Spleen (tissue), 7 donors: ENCODE results near the gene IPMK.

ENCODE experiments used
- POLR2A ChIP-seq, 3 donors: fragments of 450-650 bp; IDR thresholded peaks; one replicate each; pipeline ENCODE4 v1.5.1; 2017; ENCODE audit warnings: antibody characterized with exemption in 3 of 3, mild to moderate bottlenecking in 1 of 3
- POLR2AphosphoS5 ChIP-seq, 3 donors: sonication (generic); formaldehyde crosslinking; IDR thresholded peaks; one replicate each; pipeline ENCODE4 v1.5.1; 2017; ENCODE audit warnings: antibody characterized with exemption in 3 of 3
- TF ChIP-seq, protein P1 (sequence below), 11 experiments: fragments of 200-600 bp in 7 of 11; fragments of 450-650 bp in 4 of 11; sonication (generic) in 4 of 11; IDR thresholded peaks in 8 of 11; conservative IDR thresholded peaks in 3 of 11; 1 replicate in 7 of 11; 2 replicates in 4 of 11; pipeline versions ENCODE4 v1.4.0 to v1.8.0; 2016 to 2021; ENCODE audit warnings: antibody characterized with exemption in 11 of 11, inconsistent platforms in 4 of 11, mild to moderate bottlenecking in 1 of 11
- donor health status: DM: no; HTN: no; CAD: no; lungs with moderate emphysema.
- donor health status: DM: no; HTN: no; CAD: no.
- donor health status: DM: no; HTN: no; CAD: no.

DNA sequence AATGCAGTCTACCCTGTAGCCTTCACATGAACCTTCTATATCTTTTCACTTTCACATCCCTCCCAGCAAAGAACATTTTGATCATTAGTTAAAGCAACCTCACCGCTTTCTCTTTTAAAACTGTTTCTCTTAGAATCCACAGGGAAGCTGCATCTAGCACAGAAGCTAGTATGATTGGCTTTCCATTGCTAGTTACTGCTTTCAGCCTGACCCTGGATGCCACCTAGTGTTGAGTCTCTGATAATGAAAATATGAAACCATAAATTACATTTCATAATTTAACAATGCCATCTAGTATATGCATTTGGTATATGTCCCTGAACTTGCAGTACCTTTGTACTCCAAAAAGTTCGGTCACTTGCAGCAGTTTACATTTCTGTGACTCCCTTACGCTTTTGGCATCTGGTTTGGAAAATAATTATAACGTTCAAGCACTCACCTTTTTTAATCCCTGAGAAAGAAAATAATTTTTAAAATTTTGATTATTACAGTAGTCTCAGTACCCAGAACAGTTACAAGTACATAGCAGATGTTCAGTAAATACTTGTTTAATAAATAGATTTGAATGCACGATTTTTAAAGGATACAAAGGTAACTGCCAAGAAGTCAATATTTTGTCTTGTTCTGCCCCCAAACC lies 24.0 kb upstream of the IPMK start:
- TF ChIP-seq POLR2AphosphoS5 (IDR thresholded peaks at IDR 0.05) (no peak), POLR2A (IDR thresholded peaks at IDR 0.05) (no peak)
- TF ChIP-seq, protein P1, sequence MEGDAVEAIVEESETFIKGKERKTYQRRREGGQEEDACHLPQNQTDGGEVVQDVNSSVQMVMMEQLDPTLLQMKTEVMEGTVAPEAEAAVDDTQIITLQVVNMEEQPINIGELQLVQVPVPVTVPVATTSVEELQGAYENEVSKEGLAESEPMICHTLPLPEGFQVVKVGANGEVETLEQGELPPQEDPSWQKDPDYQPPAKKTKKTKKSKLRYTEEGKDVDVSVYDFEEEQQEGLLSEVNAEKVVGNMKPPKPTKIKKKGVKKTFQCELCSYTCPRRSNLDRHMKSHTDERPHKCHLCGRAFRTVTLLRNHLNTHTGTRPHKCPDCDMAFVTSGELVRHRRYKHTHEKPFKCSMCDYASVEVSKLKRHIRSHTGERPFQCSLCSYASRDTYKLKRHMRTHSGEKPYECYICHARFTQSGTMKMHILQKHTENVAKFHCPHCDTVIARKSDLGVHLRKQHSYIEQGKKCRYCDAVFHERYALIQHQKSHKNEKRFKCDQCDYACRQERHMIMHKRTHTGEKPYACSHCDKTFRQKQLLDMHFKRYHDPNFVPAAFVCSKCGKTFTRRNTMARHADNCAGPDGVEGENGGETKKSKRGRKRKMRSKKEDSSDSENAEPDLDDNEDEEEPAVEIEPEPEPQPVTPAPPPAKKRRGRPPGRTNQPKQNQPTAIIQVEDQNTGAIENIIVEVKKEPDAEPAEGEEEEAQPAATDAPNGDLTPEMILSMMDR (IDR thresholded peaks at IDR 0.05 in 8 of 11, conservative IDR thresholded peaks at IDR 0.05 in 3 of 11) = peak; percentile 18 to 80 (median 59)
